Measurements from ENCODE around the gene C3orf18.

DNA sequence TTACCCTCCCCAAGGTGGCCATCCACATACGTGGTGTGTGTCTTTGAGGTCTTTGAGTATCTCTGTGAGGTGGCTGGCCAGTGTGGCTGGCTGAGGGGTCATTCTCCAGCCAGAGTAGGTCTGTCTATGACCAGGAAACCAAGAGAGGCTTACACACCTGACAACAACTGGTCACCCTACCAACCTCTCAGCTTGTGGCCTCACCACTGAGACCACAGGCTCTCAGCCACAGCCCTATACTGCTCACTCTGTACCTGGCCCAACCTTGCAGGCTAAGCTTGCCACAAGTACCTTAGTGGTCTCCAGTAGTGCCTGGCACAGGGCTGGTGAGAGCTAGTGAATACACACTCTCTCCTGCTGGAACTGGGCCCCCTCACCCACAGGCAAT is 6.9 kb upstream of the C3orf18 start:
- TF ChIP-seq ZNF404 (tag by site-specific recombination; IDR thresholded peaks at IDR 0.05) (no peak), ZNF623 (tag by site-specific recombination; IDR thresholded peaks at IDR 0.05) (no peak), ZFP69B (tag by site-specific recombination; IDR thresholded peaks at IDR 0.05) (no peak), ZNF239 (tag by site-specific recombination; IDR thresholded peaks at IDR 0.05) (no peak)
- TF ChIP-seq, protein P1, sequence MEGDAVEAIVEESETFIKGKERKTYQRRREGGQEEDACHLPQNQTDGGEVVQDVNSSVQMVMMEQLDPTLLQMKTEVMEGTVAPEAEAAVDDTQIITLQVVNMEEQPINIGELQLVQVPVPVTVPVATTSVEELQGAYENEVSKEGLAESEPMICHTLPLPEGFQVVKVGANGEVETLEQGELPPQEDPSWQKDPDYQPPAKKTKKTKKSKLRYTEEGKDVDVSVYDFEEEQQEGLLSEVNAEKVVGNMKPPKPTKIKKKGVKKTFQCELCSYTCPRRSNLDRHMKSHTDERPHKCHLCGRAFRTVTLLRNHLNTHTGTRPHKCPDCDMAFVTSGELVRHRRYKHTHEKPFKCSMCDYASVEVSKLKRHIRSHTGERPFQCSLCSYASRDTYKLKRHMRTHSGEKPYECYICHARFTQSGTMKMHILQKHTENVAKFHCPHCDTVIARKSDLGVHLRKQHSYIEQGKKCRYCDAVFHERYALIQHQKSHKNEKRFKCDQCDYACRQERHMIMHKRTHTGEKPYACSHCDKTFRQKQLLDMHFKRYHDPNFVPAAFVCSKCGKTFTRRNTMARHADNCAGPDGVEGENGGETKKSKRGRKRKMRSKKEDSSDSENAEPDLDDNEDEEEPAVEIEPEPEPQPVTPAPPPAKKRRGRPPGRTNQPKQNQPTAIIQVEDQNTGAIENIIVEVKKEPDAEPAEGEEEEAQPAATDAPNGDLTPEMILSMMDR (tag by site-specific recombination; IDR thresholded peaks at IDR 0.05): no peak
- TF ChIP-seq, protein P2, sequence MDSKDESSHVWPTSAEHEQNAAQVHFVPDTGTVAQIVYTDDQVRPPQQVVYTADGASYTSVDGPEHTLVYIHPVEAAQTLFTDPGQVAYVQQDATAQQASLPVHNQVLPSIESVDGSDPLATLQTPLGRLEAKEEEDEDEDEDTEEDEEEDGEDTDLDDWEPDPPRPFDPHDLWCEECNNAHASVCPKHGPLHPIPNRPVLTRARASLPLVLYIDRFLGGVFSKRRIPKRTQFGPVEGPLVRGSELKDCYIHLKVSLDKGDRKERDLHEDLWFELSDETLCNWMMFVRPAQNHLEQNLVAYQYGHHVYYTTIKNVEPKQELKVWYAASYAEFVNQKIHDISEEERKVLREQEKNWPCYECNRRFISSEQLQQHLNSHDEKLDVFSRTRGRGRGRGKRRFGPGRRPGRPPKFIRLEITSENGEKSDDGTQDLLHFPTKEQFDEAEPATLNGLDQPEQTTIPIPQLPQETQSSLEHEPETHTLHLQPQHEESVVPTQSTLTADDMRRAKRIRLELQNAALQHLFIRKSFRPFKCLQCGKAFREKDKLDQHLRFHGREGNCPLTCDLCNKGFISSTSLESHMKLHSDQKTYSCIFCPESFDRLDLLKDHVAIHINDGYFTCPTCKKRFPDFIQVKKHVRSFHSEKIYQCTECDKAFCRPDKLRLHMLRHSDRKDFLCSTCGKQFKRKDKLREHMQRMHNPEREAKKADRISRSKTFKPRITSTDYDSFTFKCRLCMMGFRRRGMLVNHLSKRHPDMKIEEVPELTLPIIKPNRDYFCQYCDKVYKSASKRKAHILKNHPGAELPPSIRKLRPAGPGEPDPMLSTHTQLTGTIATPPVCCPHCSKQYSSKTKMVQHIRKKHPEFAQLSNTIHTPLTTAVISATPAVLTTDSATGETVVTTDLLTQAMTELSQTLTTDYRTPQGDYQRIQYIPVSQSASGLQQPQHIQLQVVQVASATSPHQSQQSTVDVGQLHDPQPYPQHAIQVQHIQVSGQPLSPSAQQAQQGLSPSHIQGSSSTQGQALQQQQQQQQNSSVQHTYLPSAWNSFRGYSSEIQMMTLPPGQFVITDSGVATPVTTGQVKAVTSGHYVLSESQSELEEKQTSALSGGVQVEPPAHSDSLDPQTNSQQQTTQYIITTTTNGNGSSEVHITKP (tag by site-specific recombination; IDR thresholded peaks at IDR 0.05): no peak

All from HEK293 (cell line).